Astrocyte (in vitro differentiated cells and primary cell): ENCODE data around the gene NPW. TPM values are rescaled to one million over a fixed set of nuclear protein-coding genes. Genes with fewer than 3 reads are reported as not detected.

Experiments used
- DNase-seq: peaks from one replicate; pipeline ENCODE4 v3.0.0-alpha.2; 2010; ENCODE audit warnings: low read depth
- FAIRE-seq: peaks from 2 replicates; lab custom pipeline; 2011; peaks lifted over from hg19 to GRCh38; lab: Jason Lieb, UNC
- H2AFZ ChIP-seq: 2 replicates; pipeline ENCODE4 v1.6.0; 2012; ENCODE audit warnings: low read depth, low read length, inconsistent platforms
- H3K27ac ChIP-seq: 2 replicates; pipeline ENCODE4 v1.5.1; 2011; ENCODE audit warnings: low read depth, low read length, inconsistent platforms
- H3K27me3 ChIP-seq: 2 replicates; pipeline ENCODE4 v1.6.0; 2011; ENCODE audit warnings: low read length, inconsistent platforms; ENCODE audit not compliant: insufficient read depth
- H3K36me3 ChIP-seq: 2 replicates; pipeline ENCODE4 v1.5.1; 2011; ENCODE audit warnings: low read length, inconsistent platforms; ENCODE audit not compliant: insufficient read depth
- H3K4me1 ChIP-seq: 2 replicates; pipeline ENCODE4 v1.5.1; 2011; ENCODE audit warnings: low read length, inconsistent platforms; ENCODE audit not compliant: insufficient read depth
- H3K4me2 ChIP-seq: 2 replicates; pipeline ENCODE4 v1.6.0; 2012; ENCODE audit warnings: low read length, inconsistent platforms
- H3K4me3 ChIP-seq: 2 replicates; pipeline ENCODE4 v1.5.1; 2011; ENCODE audit warnings: low read depth, mild to moderate bottlenecking, low read length, inconsistent platforms; ENCODE audit not compliant: insufficient read depth
- H3K79me2 ChIP-seq: 2 replicates; pipeline ENCODE4 v1.6.0; 2012; ENCODE audit warnings: mild to moderate bottlenecking, low read length, inconsistent platforms; ENCODE audit not compliant: insufficient read depth
- H3K9ac ChIP-seq: 2 replicates; pipeline ENCODE4 v1.6.0; 2012; ENCODE audit warnings: mild to moderate bottlenecking, low read length, inconsistent platforms
- H3K9me3 ChIP-seq: 2 replicates; pipeline ENCODE4 v1.5.1; 2012; ENCODE audit warnings: low read depth, mild to moderate bottlenecking, low read length, inconsistent platforms; ENCODE audit not compliant: insufficient read depth
- H4K20me1 ChIP-seq: 2 replicates; pipeline ENCODE4 v1.6.0; 2012; ENCODE audit warnings: low read length, inconsistent platforms; ENCODE audit not compliant: insufficient read depth
- H3K27ac Mint-ChIP-seq: one replicate; pipeline ENCODE4 v1.8.0; 2021; ENCODE audit warnings: mild to moderate bottlenecking, mixed read lengths; ENCODE audit not compliant: unreplicated experiment
- H3K27me3 Mint-ChIP-seq: one replicate; pipeline ENCODE4 v1.8.0; 2021; ENCODE audit warnings: low read depth, mixed read lengths; ENCODE audit not compliant: unreplicated experiment
- H3K36me3 Mint-ChIP-seq: one replicate; pipeline ENCODE4 v1.8.0; 2021; ENCODE audit warnings: low read depth, mixed read lengths; ENCODE audit not compliant: unreplicated experiment
- H3K4me1 Mint-ChIP-seq: one replicate; pipeline ENCODE4 v1.8.0; 2021; ENCODE audit warnings: low read depth, mixed read lengths; ENCODE audit not compliant: unreplicated experiment
- H3K4me3 Mint-ChIP-seq: one replicate; pipeline ENCODE4 v1.8.0; 2021; ENCODE audit warnings: mild to moderate bottlenecking, moderate library complexity, mixed read lengths; ENCODE audit not compliant: unreplicated experiment
- H3K9me3 Mint-ChIP-seq: one replicate; pipeline ENCODE4 v1.8.0; 2021; ENCODE audit warnings: mild to moderate bottlenecking, mixed read lengths; ENCODE audit not compliant: unreplicated experiment
- EZH2 ChIP-seq: IDR thresholded peaks from 2 replicates; pipeline ENCODE4 v1.6.1; 2012; ENCODE audit warnings: mild to moderate bottlenecking, low read length, inconsistent platforms; ENCODE audit not compliant: insufficient read depth
- total RNA-seq: library from RNA; stranded (reverse); gene quantifications from 2 replicates; pipeline ENCODE4 v1.2.1, GENCODE V29; 2021
- TF ChIP-seq, protein P1 (sequence below): IDR thresholded peaks from 2 replicates; pipeline ENCODE4 v1.5.1; 2011; ENCODE audit warnings: low read depth, mild to moderate bottlenecking, inconsistent platforms, low read length, moderate library complexity; ENCODE audit not compliant: insufficient read depth

Gene NPW
- total RNA-seq, 1 donor from 2014 or later: 2.1 TPM

DNA sequence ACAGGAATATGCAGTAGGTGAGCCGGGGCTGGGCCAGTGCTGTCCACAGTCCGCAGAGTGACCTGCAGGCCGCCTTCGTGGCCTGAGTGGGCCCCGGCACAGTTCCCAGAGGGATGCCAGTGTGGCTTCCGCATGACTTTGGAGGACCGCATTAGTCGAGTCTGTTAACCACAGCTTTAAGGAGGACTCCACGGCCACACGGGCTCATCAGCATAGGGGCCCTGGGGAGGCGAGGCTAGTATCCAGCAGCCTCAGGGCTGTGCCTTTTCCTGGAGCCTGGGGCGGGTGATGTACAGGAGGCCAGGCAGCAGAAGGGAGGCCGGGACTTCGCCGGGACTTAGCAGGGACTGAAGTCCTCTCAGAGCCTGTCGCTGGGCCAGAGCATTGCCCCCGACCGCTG, 41.4 kb downstream of the NPW start:
- H3K27ac Mint-ChIP-seq: no peak overlapping the region
- H3K4me1 ChIP-seq: peaks cover 2% of the 10 kb centered on the region
- no peak for DNase-seq

DNA sequence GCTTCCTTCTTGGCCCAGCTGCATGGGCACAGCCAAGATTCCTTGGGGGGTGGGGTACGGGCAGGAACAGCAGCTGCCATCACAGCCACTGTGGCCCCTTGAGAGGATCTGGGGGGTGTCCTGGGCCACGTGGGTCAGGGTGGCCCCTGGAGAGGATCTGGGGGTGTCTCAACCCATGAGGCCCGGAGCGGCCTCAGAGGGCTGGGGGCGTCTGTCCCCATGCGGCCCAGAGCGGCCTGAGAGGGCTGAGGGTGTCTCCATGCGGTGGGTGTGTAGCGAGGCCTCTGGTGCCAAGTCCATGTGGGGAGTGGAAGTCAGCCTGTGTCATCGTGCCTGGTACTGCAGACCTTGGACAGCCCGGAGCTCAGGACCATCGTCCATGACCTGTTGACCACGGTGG, 41.9 kb downstream of the NPW start:
- Histone ChIP-seq H3K4me1 (no peaks in the 10 kb centered on the region), H3K9me3 (no peaks in the 10 kb centered on the region), H3K4me3 (no peak overlapping the region), H3K79me2 (no peaks in the 10 kb centered on the region), H3K9ac (no peak overlapping the region), H3K36me3 (peaks cover 7% of the 10 kb centered on the region), H3K4me2 (no peak overlapping the region), H4K20me1 (peaks cover 13% of the 10 kb centered on the region), H2AFZ (no peak overlapping the region), H3K27me3 (no peaks in the 10 kb centered on the region), H3K27ac (no peak overlapping the region)
- Mint-ChIP-seq H3K4me1 (no peaks in the 10 kb centered on the region), H3K27me3 (no peaks in the 10 kb centered on the region), H3K9me3 (no peaks in the 10 kb centered on the region), H3K4me3 (no peak overlapping the region), H3K36me3 (peaks cover 11% of the 10 kb centered on the region), H3K27ac (no peak overlapping the region)
- DNase-seq (no peak), FAIRE-seq (no peak)
- TF ChIP-seq EZH2: no peak
- TF ChIP-seq, protein P1, sequence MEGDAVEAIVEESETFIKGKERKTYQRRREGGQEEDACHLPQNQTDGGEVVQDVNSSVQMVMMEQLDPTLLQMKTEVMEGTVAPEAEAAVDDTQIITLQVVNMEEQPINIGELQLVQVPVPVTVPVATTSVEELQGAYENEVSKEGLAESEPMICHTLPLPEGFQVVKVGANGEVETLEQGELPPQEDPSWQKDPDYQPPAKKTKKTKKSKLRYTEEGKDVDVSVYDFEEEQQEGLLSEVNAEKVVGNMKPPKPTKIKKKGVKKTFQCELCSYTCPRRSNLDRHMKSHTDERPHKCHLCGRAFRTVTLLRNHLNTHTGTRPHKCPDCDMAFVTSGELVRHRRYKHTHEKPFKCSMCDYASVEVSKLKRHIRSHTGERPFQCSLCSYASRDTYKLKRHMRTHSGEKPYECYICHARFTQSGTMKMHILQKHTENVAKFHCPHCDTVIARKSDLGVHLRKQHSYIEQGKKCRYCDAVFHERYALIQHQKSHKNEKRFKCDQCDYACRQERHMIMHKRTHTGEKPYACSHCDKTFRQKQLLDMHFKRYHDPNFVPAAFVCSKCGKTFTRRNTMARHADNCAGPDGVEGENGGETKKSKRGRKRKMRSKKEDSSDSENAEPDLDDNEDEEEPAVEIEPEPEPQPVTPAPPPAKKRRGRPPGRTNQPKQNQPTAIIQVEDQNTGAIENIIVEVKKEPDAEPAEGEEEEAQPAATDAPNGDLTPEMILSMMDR: no peak

More for the DNA sequence above, 41.4 kb downstream of the NPW start:
- no peak overlapping the region for H3K4me3 Mint-ChIP-seq
- no peaks in the 10 kb centered on the region for H3K4me1 Mint-ChIP-seq
- Histone ChIP-seq H3K4me3 (no peak overlapping the region), H3K4me2 (no peak overlapping the region), H3K27ac (no peak overlapping the region), H3K9ac (no peak overlapping the region), H2AFZ (no peak overlapping the region), H3K79me2 (no peaks in the 10 kb centered on the region), H3K9me3 (no peaks in the 10 kb centered on the region), H3K27me3 (no peaks in the 10 kb centered on the region), H4K20me1 (peaks cover 15% of the 10 kb centered on the region), H3K36me3 (peaks cover 3% of the 10 kb centered on the region)
- TF ChIP-seq EZH2: no peak
- TF ChIP-seq, protein P1: no peak
- H3K36me3 Mint-ChIP-seq: peaks cover 10% of the 10 kb centered on the region
- no peak for FAIRE-seq
- H3K27me3 Mint-ChIP-seq: no peaks in the 10 kb centered on the region
- H3K9me3 Mint-ChIP-seq: no peaks in the 10 kb centered on the region

DNA sequence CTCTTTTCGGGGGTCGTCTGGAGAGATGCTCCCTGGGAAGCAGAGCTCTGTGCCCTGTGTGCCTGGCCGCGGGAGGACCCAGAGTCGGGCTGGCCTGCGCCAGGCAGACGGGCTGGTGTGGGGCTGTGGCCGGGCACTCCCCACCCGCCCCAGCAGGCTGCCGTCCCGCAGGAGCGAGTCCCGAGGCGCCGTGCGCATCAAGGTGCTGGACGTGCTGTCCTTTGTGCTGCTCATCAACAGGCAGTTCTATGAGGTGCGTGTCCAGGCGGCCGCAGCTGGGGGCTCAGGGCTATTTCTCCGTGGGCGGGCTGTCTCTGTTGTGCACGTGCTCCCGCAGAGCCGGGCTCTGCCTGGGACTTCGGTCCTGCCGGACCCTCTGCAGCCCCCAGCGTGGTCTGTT, 43.2 kb downstream of the NPW start:
- Histone ChIP-seq H2AFZ (no peak overlapping the region), H3K4me3 (no peak overlapping the region), H3K36me3 (peaks cover 7% of the 10 kb centered on the region), H4K20me1 (peaks cover 11% of the 10 kb centered on the region), H3K27ac (no peak overlapping the region), H3K4me2 (no peak overlapping the region), H3K79me2 (no peaks in the 10 kb centered on the region), H3K9ac (no peak overlapping the region), H3K9me3 (no peaks in the 10 kb centered on the region), H3K4me1 (no peaks in the 10 kb centered on the region), H3K27me3 (no peaks in the 10 kb centered on the region)
- TF ChIP-seq EZH2: no peak
- TF ChIP-seq, protein P1: no peak
- H3K4me3 Mint-ChIP-seq: no peak overlapping the region
- H3K36me3 Mint-ChIP-seq: peaks cover 11% of the 10 kb centered on the region
- H3K27ac Mint-ChIP-seq: no peak overlapping the region
- FAIRE-seq: no peak
- DNase-seq: no peak
- H3K4me1 Mint-ChIP-seq: no peaks in the 10 kb centered on the region
- no peaks in the 10 kb centered on the region for H3K27me3 Mint-ChIP-seq
- H3K9me3 Mint-ChIP-seq: no peaks in the 10 kb centered on the region
